ENCODE data around the gene RER1.

GRCh38 chr1:2432441-2432844 lies 40.8 kb downstream of the RER1 start:
- TF ChIP-seq CTCF (conservative IDR thresholded peaks at IDR 0.05) (no peak), ZFX (IDR thresholded peaks at IDR 0.05) (no peak)

Data from C4-2B (cell line).